Transverse colon (tissue), 4 donors: ENCODE results near the gene TPP2.

Source experiments
- CTCF ChIP-seq, 5 experiments: fragments of 200-600 bp in 3 of 5; fragments of 450-650 bp in 2 of 5; sonication (generic) in 3 of 5; IDR thresholded peaks; 1 replicate in 2 of 5; 2 replicates in 3 of 5; pipeline ENCODE4 v1.5.1; 2016 to 2017; ENCODE audit warnings: antibody characterized with exemption in 5 of 5, inconsistent platforms in 3 of 5, mild to moderate bottlenecking in 2 of 5, moderate library complexity in 1 of 5
- POLR2A ChIP-seq: fragments of 450-650 bp; IDR thresholded peaks from one replicate; pipeline ENCODE4 v1.6.1; 2016; ENCODE audit warnings: antibody characterized with exemption, mild to moderate bottlenecking, moderate library complexity
- POLR2AphosphoS5 ChIP-seq, 3 donors: sonication (generic); formaldehyde crosslinking; IDR thresholded peaks; one replicate each; pipeline ENCODE4 v1.6.1; 2016; ENCODE audit warnings: antibody characterized with exemption in 3 of 3

- TF ChIP-seq CTCF (IDR thresholded peaks at IDR 0.05) (no peak), POLR2AphosphoS5 (IDR thresholded peaks at IDR 0.05) (no peak), POLR2A (no peak)
These were observed 10.2 kb upstream of the TPP2 start for GRCh38 chr13:102586615-102587014.
